ENCODE results near the gene PFKP.

The PFKP gene

GRCh38 chr10:3127921-3128320 lies 60.6 kb downstream of the PFKP start:
- no peaks in the 10 kb centered on the region for H3K9me3 ChIP-seq (ENCODE audit: control insufficient read depth, insufficient read depth, low read depth, low read length)
- CTCF ChIA-PET = no interaction called here
- POLR2A ChIA-PET = no interaction called here
- H3K4me1 ChIP-seq (ENCODE audit: control insufficient read depth, insufficient read depth, low read length) = peaks cover 12% of the 10 kb centered on the region; the same call in 1 of the 2 replicates
- H3K27ac ChIP-seq (ENCODE audit: extremely low read depth, low read depth, low read length) = no peak overlapping the region
- peaks cover 11 to 72% of the 10 kb centered on the region in 2 experiments; a peak in 2 of 3 replicates for H3K36me3 ChIP-seq (ENCODE audit: control insufficient read depth in 2 of 2, insufficient read depth in 1 of 2, low read length in 2 of 2)
- no peak overlapping the region for H3K4me3 ChIP-seq (ENCODE audit: low read depth, low read length)
- TF ChIP-seq ZNF302 (tag by site-specific recombination; IDR thresholded peaks at IDR 0.05; ENCODE audit: low read depth) = no peak
- TF ChIP-seq ZNF692 (tag by site-specific recombination; IDR thresholded peaks at IDR 0.05) = no peak
- TF ChIP-seq ZNF433 (tag by site-specific recombination; IDR thresholded peaks at IDR 0.05; ENCODE audit: low read depth) = no peak
- no peak for TF ChIP-seq ELK4 (IDR thresholded peaks at IDR 0.05; ENCODE audit: borderline replicate concordance, low read depth, low read length)
- no peak for TF ChIP-seq AEBP2 (tag by site-specific recombination; IDR thresholded peaks at IDR 0.05; ENCODE audit: borderline replicate concordance)
- TF ChIP-seq PATZ1 (tag by site-specific recombination; IDR thresholded peaks at IDR 0.05) = no peak
- no peak for TF ChIP-seq ZNF146 (tag by site-specific recombination; IDR thresholded peaks at IDR 0.05)
- TF ChIP-seq ZNF169 (tag by site-specific recombination; IDR thresholded peaks at IDR 0.05) = no peak
- TF ChIP-seq ZNF580 (tag by site-specific recombination; IDR thresholded peaks at IDR 0.05) = no peak
- no peak for TF ChIP-seq ZNF174 (tag by site-specific recombination; IDR thresholded peaks at IDR 0.05)
- TF ChIP-seq ZNF398 (tag by site-specific recombination; IDR thresholded peaks at IDR 0.05) = no peak
- TF ChIP-seq ZNF394 (tag by site-specific recombination; IDR thresholded peaks at IDR 0.05; ENCODE audit: borderline replicate concordance) = no peak
- TF ChIP-seq ZNF654 (tag by site-specific recombination; IDR thresholded peaks at IDR 0.05; ENCODE audit: low read depth) = no peak
- TF ChIP-seq ZNF529 (tag by site-specific recombination; IDR thresholded peaks at IDR 0.05; ENCODE audit: insufficient replicate concordance) = no peak
- no peak for TF ChIP-seq YY2 (tag by site-specific recombination; IDR thresholded peaks at IDR 0.05)
- TF ChIP-seq CTCF (tag by site-specific recombination; IDR thresholded peaks at IDR 0.05) = no peak
- TF ChIP-seq ZNF701 (tag by site-specific recombination; IDR thresholded peaks at IDR 0.05) = no peak
- TF ChIP-seq ZBTB10 (tag by site-specific recombination; IDR thresholded peaks at IDR 0.05) = no peak
- TF ChIP-seq ZFP69B (tag by site-specific recombination; IDR thresholded peaks at IDR 0.05) = no peak
- no peak for TF ChIP-seq TRIM28 (IDR thresholded peaks at IDR 0.05; ENCODE audit: borderline replicate concordance, low read length)

All from HEK293 (cell line).